HL-60 (cell line): Measurements from ENCODE around the gene IGFBP4.

Source experiments
- CTCF ChIP-seq: IDR thresholded peaks from one replicate; pipeline ENCODE4 v1.5.1; 2011; ENCODE audit warnings: low read length, control low read depth, inconsistent platforms; ENCODE audit not compliant: insufficient read depth
- GABPA ChIP-seq: IDR thresholded peaks from 2 replicates; pipeline ENCODE4 v1.6.1; 2012; ENCODE audit warnings: low read depth
- POLR2AphosphoS5 ChIP-seq: IDR thresholded peaks from 2 replicates; pipeline ENCODE4 v1.6.1; 2012; ENCODE audit warnings: low read depth
- REST ChIP-seq: IDR thresholded peaks from 2 replicates; pipeline ENCODE4 v1.6.1; 2012; ENCODE audit warnings: low read depth; ENCODE audit not compliant: insufficient replicate concordance
- SPI1 ChIP-seq: IDR thresholded peaks from 2 replicates; pipeline ENCODE4 v1.6.1; 2012; ENCODE audit warnings: low read depth, mild to moderate bottlenecking, borderline replicate concordance

DNA sequence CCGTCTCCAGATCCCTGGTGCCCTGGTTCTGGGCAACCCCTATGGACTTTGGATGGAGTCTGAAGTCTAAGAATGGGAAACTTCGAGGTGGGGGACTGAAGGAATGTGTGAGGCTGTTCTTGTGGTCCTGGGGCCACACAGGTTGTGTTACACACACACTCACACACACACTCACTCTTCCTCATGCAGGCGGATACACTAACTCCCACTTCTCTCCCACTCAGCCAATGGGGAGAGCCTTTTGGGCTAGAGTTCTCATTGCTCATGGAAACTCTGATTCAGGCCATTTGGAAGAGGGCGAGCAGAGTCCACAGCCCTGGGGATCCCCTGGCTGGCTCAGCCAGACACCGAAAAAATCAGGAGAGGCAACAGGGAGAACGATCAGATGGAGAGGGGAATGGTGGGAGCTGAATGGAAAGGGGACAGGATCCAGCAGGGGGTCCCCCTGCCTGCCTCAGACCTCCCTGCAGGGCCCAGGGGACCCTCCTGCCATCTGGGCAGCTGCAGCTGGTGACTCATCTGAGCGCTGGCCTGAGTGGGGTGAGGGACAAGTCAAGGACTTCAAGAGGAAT, 9.1 kb downstream of the IGFBP4 start:
- TF ChIP-seq CTCF (no peak), REST (no peak), POLR2AphosphoS5 (no peak), GABPA (no peak), SPI1 (no peak)
